K562 (cell line): Measurements from ENCODE around the gene MRM2. TPM values are rescaled to one million over a fixed set of nuclear protein-coding genes. Genes with fewer than 3 reads are reported as not detected.

ENCODE experiments used
- ATAC-seq: fragments of 200-7000 bp; cut with Tn5 transposase; 3 replicates; pipeline ENCODE4 v1.9.1; 2020; ENCODE audit warnings: moderate library complexity
- BruUV-seq: library from RNA; stranded (reverse); fragments of 400-500 nt; replicated peaks from 2 replicates; lab custom pipeline; 2021; lab: Mats Ljungman, UMichigan
- CTCF ChIA-PET: fragments of 300-600 bp; formaldehyde crosslinking; extraction: SDS; loops from one replicate; lab custom pipeline; 2021; ENCODE audit warnings: low intra/inter-chr PET ratio; lab: Yijun Ruan, JAX
- POLR2A ChIA-PET: fragments of 300-600, 350-650 bp; sonication (Branson Sonifier 250); formaldehyde crosslinking; extraction: SDS; loops from one replicate; lab custom pipeline; 2021; ENCODE audit warnings: antibody characterized with exemption, inconsistent platforms; lab: Yijun Ruan, JAX
- DNase-seq, 4 experiments: peaks; one replicate each; pipeline versions ENCODE4 v3.0.0 to v3.0.0-alpha.2; 2011 to 2018; ENCODE audit warnings: low spot score in 3 of 4, mixed read lengths in 3 of 4; ENCODE audit errors: extremely low read depth in 1 of 4
- FAIRE-seq: peaks from 2 replicates; lab custom pipeline; 2011; peaks lifted over from hg19 to GRCh38; lab: Jason Lieb, UNC
- H2AFZ ChIP-seq: 2 replicates; pipeline ENCODE4 v1.6.0; 2011; ENCODE audit warnings: low read depth, low read length, control low read depth, inconsistent platforms
- H3K27ac ChIP-seq: fragments of 200-600 bp; 3 replicates; pipeline ENCODE4 v1.8.0; 2011; ENCODE audit warnings: low read depth, mild to moderate bottlenecking, control low read depth, inconsistent platforms, low read length, moderate library complexity, mixed read lengths; ENCODE audit errors: extremely low read depth
- H3K27me3 ChIP-seq, 2 experiments: fragments of 300-600 bp in 1 of 2; 2 replicates in 1 of 2; 3 replicates in 1 of 2; pipeline versions ENCODE4 v1.6.0 to v1.8.0; 2011; ENCODE audit warnings: inconsistent platforms in 2 of 2, low read length in 2 of 2, mild to moderate bottlenecking in 1 of 2, mixed read lengths in 1 of 2, moderate library complexity in 1 of 2; ENCODE audit not compliant: control insufficient read depth in 2 of 2, insufficient read depth in 2 of 2
- H3K36me3 ChIP-seq: fragments of 300-600 bp; 3 replicates; pipeline ENCODE4 v1.8.0; 2011; ENCODE audit warnings: mild to moderate bottlenecking, low read length, inconsistent platforms; ENCODE audit not compliant: control insufficient read depth, insufficient read depth
- H3K4me1 ChIP-seq, 2 experiments: fragments of 200-600 bp in 1 of 2; replicated peaks in 1 of 2; 2 replicates in 1 of 2; 3 replicates in 1 of 2; pipeline versions ENCODE4 v1.5.1 to v1.8.0; 2011; ENCODE audit warnings: inconsistent platforms in 2 of 2, low read length in 2 of 2, mild to moderate bottlenecking in 1 of 2, mixed read lengths in 1 of 2, moderate library complexity in 1 of 2; ENCODE audit not compliant: control insufficient read depth in 2 of 2, insufficient read depth in 2 of 2
- H3K4me2 ChIP-seq: 2 replicates; pipeline ENCODE4 v1.6.1; 2011; ENCODE audit warnings: low read length, control low read depth, inconsistent platforms, mixed read lengths; ENCODE audit not compliant: insufficient read depth
- H3K4me3 ChIP-seq: fragments of 200-600 bp; sonication (generic), shearing (Covaris generic); 2 replicates; pipeline ENCODE4 v1.5.1; 2016; ENCODE audit warnings: control low read depth, inconsistent platforms
- H3K79me2 ChIP-seq: fragments of 200-600 bp; 3 replicates; pipeline ENCODE4 v1.8.0; 2011; ENCODE audit warnings: low read length, inconsistent platforms; ENCODE audit not compliant: control insufficient read depth, insufficient read depth
- H3K9ac ChIP-seq, 2 experiments: 2 replicates each; pipeline versions ENCODE4 v1.6.0 to v1.6.1; 2011; ENCODE audit warnings: low read depth in 2 of 2, low read length in 2 of 2, control low read depth in 1 of 2, inconsistent platforms in 1 of 2, mild to moderate bottlenecking in 1 of 2, mixed read lengths in 1 of 2; ENCODE audit not compliant: insufficient read depth in 1 of 2
- H3K9me1 ChIP-seq: one replicate; pipeline ENCODE4 v1.6.0; 2011; ENCODE audit warnings: inconsistent platforms, mild to moderate bottlenecking, low read length, moderate library complexity; ENCODE audit not compliant: control insufficient read depth, insufficient read depth
- H3K9me3 ChIP-seq: replicated peaks from 2 replicates; pipeline ENCODE4 v1.5.1; 2011; ENCODE audit warnings: low read depth, low read length, inconsistent platforms; ENCODE audit not compliant: control insufficient read depth, insufficient read depth
- H4K20me1 ChIP-seq: replicated peaks from 2 replicates; pipeline ENCODE4 v1.6.1; 2011; ENCODE audit warnings: low read length, inconsistent platforms, mixed read lengths; ENCODE audit not compliant: control insufficient read depth, insufficient read depth
- CBX2 ChIP-seq: fragments of 200-600 bp; sonication (generic); IDR thresholded peaks from one replicate; pipeline ENCODE4 v1.6.1; 2012; ENCODE audit warnings: mild to moderate bottlenecking, low read length, inconsistent platforms; ENCODE audit not compliant: insufficient read depth, poor library complexity, severe bottlenecking
- ELK3 ChIP-seq: fragments of 450-650 bp; formaldehyde crosslinking; IDR thresholded peaks from 2 replicates; pipeline ENCODE4 v1.4.0; 2020; ENCODE audit warnings: mild to moderate bottlenecking
- FOXA1 ChIP-seq: fragments of 450-650 bp; IDR thresholded peaks from 2 replicates; pipeline ENCODE4 v1.6.1; 2016; ENCODE audit warnings: mild to moderate bottlenecking, borderline replicate concordance
- HDGF ChIP-seq: fragments of 450-650 bp; IDR thresholded peaks from 2 replicates; pipeline ENCODE4 v1.6.1; 2016
- MXD1 ChIP-seq: fragments of 250-450 bp; sonication (Bioruptor Pico); IDR thresholded peaks from 2 replicates; pipeline ENCODE4 v1.8.0; 2021; ENCODE audit warnings: borderline replicate concordance, mild to moderate bottlenecking, moderate library complexity; ENCODE audit not compliant: poor library complexity, severe bottlenecking
- NFIX ChIP-seq: fragments of 250-450 bp; sonication (Bioruptor Pico); IDR thresholded peaks from 2 replicates; pipeline ENCODE4 v1.4.0; 2020; ENCODE audit warnings: low read depth, mild to moderate bottlenecking, moderate library complexity
- POLR2AphosphoS5 ChIP-seq: IDR thresholded peaks from 2 replicates; pipeline ENCODE4 v1.6.1; 2011; ENCODE audit warnings: mild to moderate bottlenecking, low read depth, low read length, moderate library complexity; ENCODE audit not compliant: control insufficient read depth, insufficient read depth
- PTBP1 ChIP-seq: fragments of 200-400 bp; formaldehyde crosslinking; IDR thresholded peaks from 2 replicates; pipeline ENCODE4 v1.6.1; 2017; ENCODE audit warnings: low read depth, low read length
- SLC30A9 ChIP-seq: fragments of 250-450 bp; sonication (Bioruptor Pico); IDR thresholded peaks from 2 replicates; pipeline ENCODE4 v1.8.0; 2022; ENCODE audit warnings: mild to moderate bottlenecking, moderate library complexity
- SMARCA4 ChIP-seq: fragments of 450-650 bp; IDR thresholded peaks from 2 replicates; pipeline ENCODE4 v1.6.1; 2016
- TAF1 ChIP-seq: IDR thresholded peaks from 2 replicates; pipeline ENCODE4 v1.6.1; 2011; ENCODE audit warnings: mild to moderate bottlenecking, low read length, moderate library complexity; ENCODE audit not compliant: insufficient read depth, control insufficient read depth, severe bottlenecking; ENCODE audit errors: extremely low read depth
- USF1 ChIP-seq: sonication (generic); formaldehyde crosslinking; IDR thresholded peaks from 2 replicates; pipeline ENCODE4 v1.9.0; 2022; ENCODE audit warnings: mild to moderate bottlenecking, missing genetic modification reagents
- ZFX ChIP-seq: sonication (generic); formaldehyde crosslinking; IDR thresholded peaks from 2 replicates; pipeline ENCODE4 v1.8.0; 2022; ENCODE audit warnings: mild to moderate bottlenecking, missing genetic modification reagents, moderate library complexity
- ZNF133 ChIP-seq: fragments of 250-450 bp; sonication (Bioruptor Pico); IDR thresholded peaks from 2 replicates; pipeline ENCODE4 v1.4.0; 2020; ENCODE audit warnings: mild to moderate bottlenecking
- ZNF140 ChIP-seq: fragments of 250-450 bp; sonication (Bioruptor Pico); IDR thresholded peaks from 2 replicates; pipeline ENCODE4 v1.8.0; 2021; ENCODE audit warnings: moderate library complexity, mild to moderate bottlenecking, inconsistent platforms
- ZNF212 ChIP-seq: fragments of 450-650 bp; formaldehyde crosslinking; IDR thresholded peaks from 2 replicates; pipeline ENCODE4 v1.4.0; 2020; ENCODE audit warnings: mild to moderate bottlenecking
- ZNF239 ChIP-seq: fragments of 250-450 bp; sonication (Bioruptor Pico); IDR thresholded peaks from 2 replicates; pipeline ENCODE4 v1.4.0; 2020; ENCODE audit warnings: mild to moderate bottlenecking
- ZNF274 ChIP-seq: IDR thresholded peaks from 2 replicates; pipeline ENCODE4 v1.6.1; 2011; ENCODE audit warnings: low read depth, mild to moderate bottlenecking, low read length, moderate library complexity, borderline replicate concordance
- ZNF79 ChIP-seq: fragments of 250-450 bp; sonication (Bioruptor Pico); IDR thresholded peaks from 2 replicates; pipeline ENCODE4 v1.4.0; 2020; ENCODE audit warnings: low read depth, mild to moderate bottlenecking, moderate library complexity
- WGBS: fragments of 100-300 bp; shearing (Covaris generic); methylation state at CpG from one replicate; pipeline ENCODE4 v1.1.6; 2016; ENCODE audit warnings: low coverage, mixed read lengths; ENCODE audit not compliant: insufficient coverage; ENCODE audit errors: missing lambda C conversion rate; 5-methylcytosine and 5-hydroxymethylcytosine counted together
- in situ Hi-C: fragments of 300-500 bp; cut with MboI; formaldehyde crosslinking; loops from 4 replicates; pipeline ENCODE4 v1.15.0; 2018; ENCODE audit warnings: inconsistent platforms, mixed read lengths
- intact Hi-C: fragments of 100-400 bp; cut with micrococcal nuclease; formaldehyde crosslinking; loops from 2 replicates; pipeline ENCODE4 v1.14.2; 2022
- polyA plus RNA-seq, 8 experiments: library from polyadenylated mRNA; depleted of rRNA in 4 of 8; stranded (reverse) in 5 of 8; unstranded in 3 of 8; fragments of >200 nt; fragmentation: Nextera tagmentation in 2 of 8; fragmentation: Illumina TruSeq in 1 of 8; extraction: Ambion mirVana in 2 of 8; extraction: Trizol in 1 of 8; gene quantifications; 2 replicates each; pipeline versions ENCODE4 v1.2.1 to v1.2.3, GENCODE V29; 2011 to 2014; ENCODE audit warnings: inconsistent platforms in 1 of 8, missing spikeins in 1 of 8
- total RNA-seq, 7 experiments: library from RNA; depleted of rRNA in 6 of 7; stranded (reverse); fragments of >200 nt in 6 of 7; fragmentation: Illumina TruSeq in 2 of 7; extraction: Trizol in 2 of 7; gene quantifications; 2 replicates each; pipeline versions ENCODE4 v1.2.1 to v1.2.3, GENCODE V29; 2011 to 2021; ENCODE audit warnings: low replicate concordance in 1 of 7
- TF ChIP-seq, protein P1 (sequence below): fragments of 450-650 bp; formaldehyde crosslinking; IDR thresholded peaks from 2 replicates; pipeline ENCODE4 v1.4.0; 2020; ENCODE audit warnings: mild to moderate bottlenecking, mixed read lengths

The MRM2 gene
- total and polyA plus RNA-seq, 9 of the 15 experiments (the other 6 are each of a cell fraction or from before 2014, with no cell fraction given), result 32.4 to 116 (median 50.5) TPM

- TF ChIP-seq MXD1 (CRISPR knock-in tag) (no peak), ZFX (no peak), FOXA1 (no peak), SLC30A9 (CRISPR knock-in tag) (no peak), HDGF (no peak), POLR2AphosphoS5 (no peak), NFIX (CRISPR knock-in tag) (no peak), CBX2 (no peak), ZNF133 (no peak), ZNF140 (CRISPR knock-in tag) (no peak), ZNF79 (CRISPR knock-in tag) (no peak), TAF1 (no peak), ZNF274 (no peak), ZNF239 (CRISPR knock-in tag) (no peak), ZNF212 (CRISPR knock-in tag) (no peak), SMARCA4 (no peak), PTBP1 (no peak), USF1 (CRISPR knock-in tag) (no peak), ELK3 (CRISPR knock-in tag) (no peak)
- TF ChIP-seq, protein P1, sequence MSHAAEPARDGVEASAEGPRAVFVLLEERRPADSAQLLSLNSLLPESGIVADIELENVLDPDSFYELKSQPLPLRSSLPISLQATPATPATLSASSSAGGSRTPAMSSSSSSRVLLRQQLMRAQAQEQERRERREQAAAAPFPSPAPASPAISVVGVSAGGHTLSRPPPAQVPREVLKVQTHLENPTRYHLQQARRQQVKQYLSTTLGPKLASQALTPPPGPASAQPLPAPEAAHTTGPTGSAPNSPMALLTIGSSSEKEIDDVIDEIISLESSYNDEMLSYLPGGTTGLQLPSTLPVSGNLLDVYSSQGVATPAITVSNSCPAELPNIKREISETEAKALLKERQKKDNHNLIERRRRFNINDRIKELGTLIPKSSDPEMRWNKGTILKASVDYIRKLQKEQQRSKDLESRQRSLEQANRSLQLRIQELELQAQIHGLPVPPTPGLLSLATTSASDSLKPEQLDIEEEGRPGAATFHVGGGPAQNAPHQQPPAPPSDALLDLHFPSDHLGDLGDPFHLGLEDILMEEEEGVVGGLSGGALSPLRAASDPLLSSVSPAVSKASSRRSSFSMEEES, result no peak
- intact Hi-C loops (no loop called here), in situ Hi-C loops (no loop called here)
- Histone ChIP-seq H3K9me3 (no peaks in the 10 kb centered on the region), H3K4me3 (no peak overlapping the region), H3K4me2 (no peak overlapping the region), H3K4me1 (peaks cover 0 to 25% of the 10 kb centered on the region in 2 experiments; a peak in 1 of 5 replicates), H3K9ac (0 out of 4 replicates have a peak overlapping the region, but pooled peaks of 1 of the 2 experiments have one; percentile 17), H4K20me1 (no peaks in the 10 kb centered on the region), H3K9me1 (peaks cover 2% of the 10 kb centered on the region), H3K36me3 (peaks cover 57% of the 10 kb centered on the region; the same call in 2 of the 3 replicates), H3K27me3 (no peaks in the 10 kb centered on the region), H2AFZ (no peak overlapping the region), H3K27ac (no peak overlapping the region), H3K79me2 (no peaks in the 10 kb centered on the region)
- DNase-seq (no peak), FAIRE-seq (no peak), ATAC-seq (no peak)
- WGBS, result 91% methylated on average over 25 of the region's 44 CpGs
- BruUV-seq, result no TSS peak
- POLR2A ChIA-PET, result no interaction called here
- CTCF ChIA-PET, result no interaction called here
Observed at GRCh38 chr7:2256306-2257045, 14.5 kb upstream of the MRM2 start.
